Neuron (in vitro differentiated cells): ENCODE results near the gene ZNF394.
"Not testable (repeated sequence)": the region's sequence is repeated elsewhere in the genome, so short reads cannot be mapped to it uniquely, and the experiment has no call there.

Source experiments
- H2AFZ ChIP-seq: one replicate; pipeline ENCODE4 v1.6.1; 2013; ENCODE audit warnings: low read depth, mild to moderate bottlenecking, inconsistent platforms, low read length, moderate library complexity
- H3K27me3 ChIP-seq: one replicate; pipeline ENCODE4 v1.6.1; 2013; ENCODE audit warnings: low read length; ENCODE audit not compliant: insufficient read depth
- H3K36me3 ChIP-seq: one replicate; pipeline ENCODE4 v1.6.1; 2013; ENCODE audit warnings: low read length; ENCODE audit not compliant: insufficient read depth
- H3K4me1 ChIP-seq: one replicate; pipeline ENCODE4 v1.6.1; 2013; ENCODE audit warnings: low read length; ENCODE audit not compliant: insufficient read depth
- H3K4me3 ChIP-seq: 2 replicates; pipeline ENCODE4 v1.5.1; 2013; ENCODE audit warnings: mild to moderate bottlenecking, low read length, moderate library complexity
- H3K9me3 ChIP-seq: one replicate; pipeline ENCODE4 v1.6.1; 2013; ENCODE audit warnings: low read length

The ZNF394 gene

DNA sequence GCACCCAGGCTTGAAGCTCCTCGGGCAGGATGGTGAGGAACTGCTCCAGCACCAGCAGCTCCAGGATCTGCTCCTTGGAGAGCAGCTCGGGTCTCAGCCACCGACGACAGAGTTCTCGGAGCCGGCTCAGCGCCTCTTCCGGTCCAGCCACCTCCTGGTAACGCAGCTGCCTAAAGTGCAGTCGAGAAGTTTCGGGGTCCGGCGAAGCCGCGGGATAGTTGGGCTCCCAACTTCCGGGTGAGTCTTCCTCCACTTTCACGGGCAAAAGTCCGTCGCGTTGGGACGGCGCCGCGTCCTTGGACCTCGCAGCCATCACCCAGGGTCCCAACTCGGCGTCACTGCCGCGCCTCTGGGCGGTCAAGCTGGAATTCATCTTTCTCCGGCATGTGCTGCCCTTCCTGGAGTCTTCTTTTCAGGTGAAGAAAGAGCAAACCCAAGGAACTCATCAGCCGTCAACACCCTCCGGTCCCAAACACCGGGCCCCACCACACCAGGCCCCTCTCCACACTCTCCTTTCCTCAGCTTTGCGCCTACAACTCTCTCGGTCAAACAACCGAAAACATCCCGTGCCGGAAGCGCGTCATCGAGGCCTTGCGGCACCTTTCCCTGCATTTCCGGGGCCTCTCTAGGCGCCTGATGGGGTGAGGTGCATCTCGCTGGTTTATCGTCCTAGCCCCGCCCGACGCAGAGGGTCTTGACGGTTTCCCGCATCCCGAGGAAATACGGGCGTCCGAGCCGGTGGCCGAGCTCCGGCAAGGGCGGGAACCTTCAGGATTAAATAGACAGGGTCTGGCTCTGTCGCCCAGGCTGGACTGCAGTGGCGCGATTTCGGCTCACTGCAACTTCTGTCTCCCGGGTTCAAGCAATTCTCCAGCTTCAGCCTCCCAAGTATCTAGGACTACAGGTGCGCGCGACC, at the start of gene ZNF394:
ZNF394 (minus strand) TSS at position 561 of the 916 bp plus-strand sequence; CDS start at position 373, 188 bp downstream.
- peaks cover 13% of the 10 kb centered on the region for H3K4me1 ChIP-seq
- H2AFZ ChIP-seq, result peak within 1 kb of the TSS; percentile 65
- no peaks in the 10 kb centered on the region for H3K27me3 ChIP-seq
- H3K9me3 ChIP-seq, result no peaks in the 10 kb centered on the region
- H3K36me3 ChIP-seq, result peaks cover 16% of the 10 kb centered on the region
- H3K4me3 ChIP-seq, result peak within 1 kb of the TSS; percentile 70

DNA sequence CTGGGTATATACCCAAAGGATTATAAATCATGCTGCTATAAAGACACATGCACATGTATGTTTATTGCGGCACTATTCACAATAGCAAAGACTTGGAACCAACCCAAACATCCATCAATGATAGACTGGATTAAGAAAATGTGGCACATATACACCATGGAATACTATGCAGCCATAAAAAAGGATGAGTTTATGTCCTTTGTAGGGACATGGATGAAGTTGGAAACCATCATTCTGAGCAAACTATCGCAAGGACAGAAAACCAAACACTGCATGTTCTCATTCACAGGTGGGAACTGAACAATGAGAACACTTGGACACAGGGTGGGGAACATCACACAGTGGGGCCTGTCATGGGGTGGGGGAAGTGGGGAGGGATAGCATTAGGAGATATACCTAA, 49.5 kb upstream of the ZNF394 start:
- not testable (repeated sequence) for H2AFZ ChIP-seq, H3K9me3 ChIP-seq, H3K27me3 ChIP-seq, H3K4me3 ChIP-seq
- Histone ChIP-seq H3K4me1 (peaks cover 10% of the 10 kb centered on the region), H3K36me3 (peaks cover 36% of the 10 kb centered on the region)

DNA sequence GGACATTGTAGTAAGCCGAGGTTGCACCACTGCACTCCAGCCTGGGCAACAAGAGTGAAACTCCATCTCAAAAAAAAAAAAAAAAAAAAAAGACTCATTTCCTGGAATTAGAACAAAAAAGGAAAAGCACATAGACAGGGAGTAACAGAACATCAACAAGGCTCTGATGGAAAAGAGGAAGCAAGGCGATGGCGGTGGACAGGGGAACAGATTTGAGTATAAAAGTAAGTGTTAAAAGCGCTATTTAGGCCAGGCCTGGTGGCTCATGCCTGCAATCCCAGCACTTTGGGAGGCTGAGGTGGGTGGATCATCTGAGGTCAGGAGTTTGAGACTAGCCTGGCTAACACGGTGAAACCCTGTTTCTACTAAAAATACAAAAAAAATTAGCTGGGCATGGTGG, 45.2 kb upstream of the ZNF394 start:
- Histone ChIP-seq H3K9me3 (peaks cover 11% of the 10 kb centered on the region), H3K36me3 (peaks cover 43% of the 10 kb centered on the region)
- not testable (repeated sequence) for H2AFZ ChIP-seq, H3K27me3 ChIP-seq, H3K4me3 ChIP-seq, H3K4me1 ChIP-seq

DNA sequence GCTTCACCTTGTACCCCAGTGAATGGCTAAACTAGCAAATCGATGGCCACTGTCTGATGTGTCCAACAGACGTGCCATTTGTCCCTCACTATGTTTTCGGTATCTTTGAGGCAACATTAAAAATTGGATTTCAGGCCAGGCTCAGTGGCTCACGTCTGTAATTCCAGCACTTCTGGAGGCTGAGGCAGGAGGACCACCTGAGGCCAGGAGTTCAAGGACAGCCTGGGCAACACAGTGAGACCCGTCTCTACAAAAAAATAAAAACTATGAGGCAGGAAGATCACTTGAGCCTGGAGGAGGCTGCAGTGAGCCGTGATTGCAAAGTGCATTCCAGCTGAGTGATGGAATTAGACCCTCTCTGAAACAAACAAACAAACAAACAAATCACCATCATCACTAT, 43.8 kb upstream of the ZNF394 start:
- Histone ChIP-seq H3K9me3 (peaks cover 12% of the 10 kb centered on the region), H2AFZ (no peak overlapping the region), H3K4me3 (no peak overlapping the region), H3K27me3 (no peaks in the 10 kb centered on the region), H3K36me3 (peaks cover 41% of the 10 kb centered on the region), H3K4me1 (no peaks in the 10 kb centered on the region)

DNA sequence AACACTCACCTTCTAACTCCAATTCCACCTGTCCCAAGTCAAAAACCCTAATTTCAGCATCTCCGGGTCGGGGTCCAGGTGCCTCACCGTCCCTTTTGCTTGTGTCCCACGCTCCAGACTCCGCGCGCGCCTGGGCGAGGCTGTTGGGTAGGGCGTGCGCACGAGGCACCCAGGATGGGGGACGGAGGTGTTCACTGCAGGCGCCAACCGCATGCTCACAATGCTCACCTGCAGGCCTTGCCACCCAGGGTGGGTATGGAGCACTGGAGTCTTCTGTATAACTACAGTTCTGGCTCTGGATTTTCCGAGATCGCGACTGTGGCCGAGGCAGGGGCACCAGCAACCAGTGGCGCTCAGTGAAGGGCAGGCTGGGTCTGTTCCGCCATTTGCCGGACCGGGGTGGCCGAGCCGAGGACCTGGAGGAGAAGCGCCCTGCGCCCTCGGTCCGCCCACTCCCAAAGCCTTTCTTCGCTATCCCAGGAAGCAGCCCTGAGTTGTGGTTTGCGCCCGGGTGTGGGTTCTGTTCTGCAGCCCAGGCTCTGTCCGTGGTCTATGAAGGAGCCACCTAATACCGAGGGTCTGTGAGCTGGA, 43.1 kb upstream of the ZNF394 start:
- Histone ChIP-seq H3K36me3 (peaks cover 36% of the 10 kb centered on the region), H3K27me3 (no peaks in the 10 kb centered on the region), H2AFZ (no peak overlapping the region), H3K4me1 (no peaks in the 10 kb centered on the region), H3K4me3 (no peak overlapping the region), H3K9me3 (peaks cover 12% of the 10 kb centered on the region)

GRCh38 chr7:99541212-99541611, 41.1 kb upstream of the ZNF394 start:
- no peaks in the 10 kb centered on the region for H3K4me1 ChIP-seq
- no peak overlapping the region for H2AFZ ChIP-seq
- no peaks in the 10 kb centered on the region for H3K27me3 ChIP-seq
- H3K36me3 ChIP-seq, result peaks cover 16% of the 10 kb centered on the region
- H3K9me3 ChIP-seq, result peaks cover 12% of the 10 kb centered on the region
- no peak overlapping the region for H3K4me3 ChIP-seq

GRCh38 chr7:99540542-99540941, 40.5 kb upstream of the ZNF394 start:
- H2AFZ ChIP-seq, result no peak overlapping the region
- peaks cover 14% of the 10 kb centered on the region for H3K9me3 ChIP-seq
- no peaks in the 10 kb centered on the region for H3K27me3 ChIP-seq
- no peaks in the 10 kb centered on the region for H3K4me1 ChIP-seq
- H3K36me3 ChIP-seq, result peaks cover 12% of the 10 kb centered on the region
- H3K4me3 ChIP-seq, result no peak overlapping the region

- Histone ChIP-seq H3K4me3 (no peak overlapping the region), H3K36me3 (peaks cover 13% of the 10 kb centered on the region), H2AFZ (no peak overlapping the region), H3K4me1 (no peaks in the 10 kb centered on the region), H3K27me3 (no peaks in the 10 kb centered on the region), H3K9me3 (peaks cover 16% of the 10 kb centered on the region)
Observed at GRCh38 chr7:99539213-99539811, 39.2 kb upstream of the ZNF394 start.

GRCh38 chr7:99535667-99536066, 35.6 kb upstream of the ZNF394 start:
- peaks cover 40% of the 10 kb centered on the region for H3K9me3 ChIP-seq
- H3K4me1 ChIP-seq, result no peaks in the 10 kb centered on the region
- no peak overlapping the region for H3K4me3 ChIP-seq
- H3K27me3 ChIP-seq, result no peaks in the 10 kb centered on the region
- H3K36me3 ChIP-seq, result peaks cover 39% of the 10 kb centered on the region
- no peak overlapping the region for H2AFZ ChIP-seq

DNA sequence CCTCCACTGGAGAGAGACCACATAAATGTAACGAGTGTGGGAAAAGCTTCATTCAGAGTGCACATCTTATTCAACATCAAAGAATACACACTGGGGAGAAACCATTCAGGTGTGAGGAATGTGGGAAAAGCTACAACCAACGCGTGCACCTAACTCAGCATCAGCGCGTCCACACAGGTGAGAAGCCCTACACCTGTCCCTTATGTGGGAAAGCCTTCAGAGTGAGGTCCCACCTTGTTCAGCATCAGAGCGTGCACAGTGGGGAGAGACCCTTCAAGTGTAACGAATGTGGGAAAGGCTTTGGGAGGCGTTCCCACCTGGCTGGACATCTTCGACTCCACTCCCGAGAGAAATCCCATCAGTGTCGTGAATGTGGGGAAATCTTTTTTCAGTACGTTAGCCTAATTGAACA, 31.3 kb upstream of the ZNF394 start:
- Histone ChIP-seq H3K4me1 (no peaks in the 10 kb centered on the region), H3K36me3 (peaks cover 73% of the 10 kb centered on the region), H3K4me3 (no peak overlapping the region), H3K27me3 (no peaks in the 10 kb centered on the region), H3K9me3 (peaks cover 55% of the 10 kb centered on the region), H2AFZ (no peak overlapping the region)

- Histone ChIP-seq H3K4me3 (no peak overlapping the region), H3K4me1 (no peaks in the 10 kb centered on the region), H3K27me3 (no peaks in the 10 kb centered on the region), H3K36me3 (peaks cover 58% of the 10 kb centered on the region), H2AFZ (no peak overlapping the region), H3K9me3 (peaks cover 20% of the 10 kb centered on the region)
Observed at GRCh38 chr7:99525713-99526440, 25.8 kb upstream of the ZNF394 start.

DNA sequence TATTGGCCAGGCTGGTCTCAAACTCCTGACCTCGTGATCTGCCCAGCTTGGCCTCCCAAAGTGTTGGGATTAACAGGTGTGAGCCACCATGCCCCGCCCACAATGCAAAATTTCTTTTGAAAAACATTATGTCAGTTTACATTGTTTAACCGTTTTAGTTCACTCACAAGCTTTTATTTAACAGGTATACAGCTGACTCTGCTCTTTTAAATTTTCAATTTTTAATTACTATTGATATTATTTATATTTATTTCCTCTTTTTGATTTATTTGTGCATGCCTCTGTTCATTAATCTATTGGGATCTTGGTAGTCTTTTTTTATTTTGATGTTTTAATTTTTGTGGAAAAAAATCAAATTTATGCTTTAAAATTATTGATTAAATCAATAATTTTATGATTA, 21.3 kb upstream of the ZNF394 start:
- no peaks in the 10 kb centered on the region for H3K9me3 ChIP-seq
- H3K27me3 ChIP-seq, result no peaks in the 10 kb centered on the region
- H3K4me3 ChIP-seq, result no peak overlapping the region
- H2AFZ ChIP-seq, result no peak overlapping the region
- no peaks in the 10 kb centered on the region for H3K4me1 ChIP-seq
- peaks cover 54% of the 10 kb centered on the region for H3K36me3 ChIP-seq

- H3K4me1 ChIP-seq, result no peaks in the 10 kb centered on the region
- no peak overlapping the region for H2AFZ ChIP-seq
- H3K36me3 ChIP-seq, result peaks cover 52% of the 10 kb centered on the region
- no peaks in the 10 kb centered on the region for H3K27me3 ChIP-seq
- no peak overlapping the region for H3K4me3 ChIP-seq
- H3K9me3 ChIP-seq, result no peaks in the 10 kb centered on the region
Observed at GRCh38 chr7:99514050-99514449, 14.0 kb upstream of the ZNF394 start.
